DMS 273 treated with DMSO at 0.1 percent for 48 hours (cell line): ENCODE data around the gene CGN.

Experiments used
- DNase-seq: peaks from one replicate; lab custom pipeline; 2025; lab: John Stamatoyannopoulos, UW

Gene CGN, protein sequence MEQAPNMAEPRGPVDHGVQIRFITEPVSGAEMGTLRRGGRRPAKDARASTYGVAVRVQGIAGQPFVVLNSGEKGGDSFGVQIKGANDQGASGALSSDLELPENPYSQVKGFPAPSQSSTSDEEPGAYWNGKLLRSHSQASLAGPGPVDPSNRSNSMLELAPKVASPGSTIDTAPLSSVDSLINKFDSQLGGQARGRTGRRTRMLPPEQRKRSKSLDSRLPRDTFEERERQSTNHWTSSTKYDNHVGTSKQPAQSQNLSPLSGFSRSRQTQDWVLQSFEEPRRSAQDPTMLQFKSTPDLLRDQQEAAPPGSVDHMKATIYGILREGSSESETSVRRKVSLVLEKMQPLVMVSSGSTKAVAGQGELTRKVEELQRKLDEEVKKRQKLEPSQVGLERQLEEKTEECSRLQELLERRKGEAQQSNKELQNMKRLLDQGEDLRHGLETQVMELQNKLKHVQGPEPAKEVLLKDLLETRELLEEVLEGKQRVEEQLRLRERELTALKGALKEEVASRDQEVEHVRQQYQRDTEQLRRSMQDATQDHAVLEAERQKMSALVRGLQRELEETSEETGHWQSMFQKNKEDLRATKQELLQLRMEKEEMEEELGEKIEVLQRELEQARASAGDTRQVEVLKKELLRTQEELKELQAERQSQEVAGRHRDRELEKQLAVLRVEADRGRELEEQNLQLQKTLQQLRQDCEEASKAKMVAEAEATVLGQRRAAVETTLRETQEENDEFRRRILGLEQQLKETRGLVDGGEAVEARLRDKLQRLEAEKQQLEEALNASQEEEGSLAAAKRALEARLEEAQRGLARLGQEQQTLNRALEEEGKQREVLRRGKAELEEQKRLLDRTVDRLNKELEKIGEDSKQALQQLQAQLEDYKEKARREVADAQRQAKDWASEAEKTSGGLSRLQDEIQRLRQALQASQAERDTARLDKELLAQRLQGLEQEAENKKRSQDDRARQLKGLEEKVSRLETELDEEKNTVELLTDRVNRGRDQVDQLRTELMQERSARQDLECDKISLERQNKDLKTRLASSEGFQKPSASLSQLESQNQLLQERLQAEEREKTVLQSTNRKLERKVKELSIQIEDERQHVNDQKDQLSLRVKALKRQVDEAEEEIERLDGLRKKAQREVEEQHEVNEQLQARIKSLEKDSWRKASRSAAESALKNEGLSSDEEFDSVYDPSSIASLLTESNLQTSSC

DNA sequence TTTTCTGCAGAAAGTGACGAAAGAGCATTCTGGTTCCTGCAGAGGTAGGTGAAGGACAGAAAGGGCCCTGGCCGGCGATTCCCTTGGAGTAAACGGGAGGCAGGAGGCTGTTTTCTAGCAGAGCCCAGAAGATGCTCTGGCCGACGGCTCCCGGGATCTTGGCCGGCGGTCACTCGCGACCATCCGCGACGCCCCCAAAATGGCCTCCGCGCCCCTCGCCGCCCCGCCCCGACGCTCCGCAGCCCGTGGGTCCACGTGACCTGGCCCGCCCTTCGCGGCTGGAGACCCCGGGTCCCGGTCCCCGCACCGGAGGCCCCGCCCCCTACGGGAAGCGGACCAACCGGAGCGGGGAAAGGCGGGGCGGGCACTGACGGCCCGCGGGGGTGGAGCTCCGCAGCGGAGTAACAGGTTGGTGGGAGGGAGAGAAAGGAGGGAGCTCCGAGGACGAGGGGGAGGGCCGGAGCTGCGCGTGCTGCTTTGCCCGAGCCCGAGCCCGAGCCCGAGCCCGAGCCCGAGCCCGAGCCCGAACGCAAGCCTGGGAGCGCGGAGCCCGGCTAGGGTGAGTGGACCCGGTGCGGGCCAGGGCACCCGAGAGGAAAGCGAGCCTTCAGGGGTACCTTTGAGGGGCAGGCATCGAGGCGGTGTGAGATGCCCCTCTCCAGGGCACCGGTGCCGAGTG lies at the start of gene CGN:
CGN (plus strand) TSS at position 431 of the 679 bp plus-strand sequence. CDS start 7,133 bp downstream, outside the sequence.
- peak; percentile 89 for DNase-seq

DNA sequence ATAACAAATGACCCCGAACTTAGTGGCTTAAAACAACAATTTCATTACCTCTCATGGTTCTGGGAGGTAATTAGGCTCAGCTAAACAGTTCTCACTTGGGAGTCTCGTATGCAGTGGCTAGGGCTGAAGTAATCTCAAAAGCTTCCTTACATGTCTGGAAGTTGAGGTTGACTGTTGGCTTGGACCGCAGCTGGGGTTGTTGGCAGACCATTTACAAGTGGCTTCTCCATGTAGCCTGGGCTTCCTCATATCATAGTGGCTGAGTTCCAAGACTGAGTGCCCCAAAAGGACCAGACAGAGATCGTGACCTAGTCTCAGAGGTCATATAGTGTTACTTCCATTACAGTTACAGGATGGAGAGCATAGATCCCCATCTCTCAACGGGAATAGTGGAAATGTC lies 49.5 kb upstream of the CGN start:
- no peak for DNase-seq

DNA sequence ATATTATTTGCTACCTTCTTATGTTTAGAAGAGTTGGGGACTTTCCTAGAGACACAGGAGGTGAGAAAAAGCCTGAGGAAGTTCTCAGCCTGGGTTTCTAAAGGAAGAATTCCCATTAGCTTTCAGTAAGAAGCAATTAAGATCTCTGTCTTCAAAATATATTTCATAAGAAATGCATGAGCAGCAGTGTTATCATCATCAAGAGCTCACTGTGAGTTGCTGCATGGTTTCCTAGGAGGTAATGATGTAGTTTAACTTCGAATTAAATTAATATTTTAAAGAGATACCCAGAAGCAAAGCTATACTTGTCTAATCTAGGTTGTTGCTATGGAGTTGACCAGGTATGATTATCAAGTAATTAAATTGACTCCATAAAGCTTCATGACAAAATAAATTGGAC lies 46.2 kb upstream of the CGN start:
- DNase-seq, result no peak

DNA sequence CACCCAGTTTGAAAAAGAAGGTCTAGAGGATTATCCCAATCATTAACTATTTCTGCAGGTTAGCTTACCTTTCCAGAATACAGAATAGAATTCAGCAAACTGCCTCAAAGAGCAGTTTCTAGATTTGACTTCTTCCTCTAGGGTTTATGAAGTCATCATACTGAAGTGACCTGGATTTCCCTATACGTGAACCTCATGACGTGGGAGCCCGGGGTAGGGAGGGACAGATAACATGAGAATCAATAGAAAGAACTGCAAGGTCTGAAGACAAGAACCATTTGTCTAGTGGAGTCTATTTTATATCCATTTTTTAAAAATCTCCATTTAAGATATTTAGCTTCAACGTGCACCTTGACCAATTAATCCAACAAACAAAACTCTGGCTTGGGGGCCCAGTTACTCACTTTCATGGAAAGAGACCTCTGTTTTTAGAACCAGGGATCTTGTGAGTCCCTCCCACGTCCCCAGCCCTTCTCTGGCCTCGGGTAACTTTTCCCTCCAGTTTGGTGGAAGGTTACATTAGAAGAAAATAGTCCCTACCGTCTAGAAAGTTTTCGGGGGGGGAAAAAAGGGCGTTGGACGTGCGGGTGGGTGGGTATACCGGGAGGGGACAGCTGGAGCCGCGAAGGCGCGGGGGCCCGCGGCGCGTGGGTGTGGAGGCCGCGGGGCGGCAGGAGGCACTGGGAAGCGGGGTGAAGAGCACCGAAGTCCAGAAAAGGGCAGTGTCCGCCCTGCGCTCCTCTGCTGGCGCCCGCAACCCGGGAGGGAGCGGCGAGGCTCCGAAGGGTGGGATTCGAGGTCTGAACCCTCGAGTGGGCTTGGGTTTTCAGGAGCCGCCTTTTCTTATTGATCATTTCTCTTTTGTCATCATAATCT lies 38.1 kb upstream of the CGN start:
- no peak for DNase-seq

DNA sequence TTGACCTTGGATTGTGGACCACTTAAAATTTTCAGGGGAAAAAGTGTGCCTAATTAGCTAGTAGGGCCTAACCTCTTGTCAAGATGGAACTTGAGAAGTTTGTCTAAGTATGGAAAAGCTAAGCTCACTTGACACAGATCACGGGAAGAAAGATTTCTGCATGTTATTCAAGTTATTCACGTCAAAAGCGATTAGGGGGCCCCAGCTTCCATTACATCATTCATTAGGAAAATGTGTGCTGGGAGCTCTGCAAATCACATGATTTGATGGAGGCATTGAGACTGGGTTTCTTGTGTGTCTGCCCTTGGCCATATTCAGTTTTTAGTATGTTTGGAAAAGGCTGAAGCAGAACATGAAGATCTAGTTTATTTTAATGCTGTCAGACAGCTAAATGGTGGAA lies 36.4 kb upstream of the CGN start:
- no peak for DNase-seq

DNA sequence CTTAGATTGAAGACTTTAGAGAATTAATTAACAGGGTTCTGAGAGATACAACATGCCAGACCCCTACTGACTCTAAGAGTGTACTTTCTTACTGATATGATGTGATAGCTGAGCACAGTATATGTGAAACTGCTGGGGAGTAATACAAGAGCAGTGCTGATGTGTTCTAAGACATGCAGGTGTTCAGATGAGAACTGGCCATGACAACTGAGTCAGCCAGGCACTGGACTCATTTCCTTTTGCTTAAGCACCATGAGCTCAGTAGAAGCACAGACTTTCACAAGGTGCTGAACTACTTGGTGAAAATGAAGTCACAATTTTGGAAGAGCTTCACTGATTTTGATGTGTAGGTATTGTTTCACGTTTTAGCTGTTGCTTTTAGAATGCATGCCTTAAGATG lies 36.0 kb upstream of the CGN start:
- DNase-seq, result no peak

DNA sequence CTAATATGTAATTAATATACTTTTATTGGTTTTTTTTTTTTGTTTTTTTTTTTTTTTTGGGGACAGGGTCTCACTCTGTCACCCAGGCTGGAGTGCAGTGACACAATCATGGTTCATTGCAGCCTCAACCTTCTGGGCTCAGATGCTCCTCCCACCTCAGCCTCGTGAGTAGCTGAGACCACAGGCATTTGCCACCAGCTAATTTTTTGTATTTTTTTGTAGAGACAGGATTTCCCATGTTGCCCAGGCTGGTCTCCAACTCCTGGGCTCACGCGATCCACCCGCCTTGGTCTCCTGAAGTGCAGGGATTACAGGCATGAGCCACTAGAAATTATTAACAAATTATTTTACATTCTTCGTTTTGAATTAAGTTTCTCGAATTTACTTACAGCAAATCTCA lies 35.1 kb upstream of the CGN start:
- no peak for DNase-seq

DNA sequence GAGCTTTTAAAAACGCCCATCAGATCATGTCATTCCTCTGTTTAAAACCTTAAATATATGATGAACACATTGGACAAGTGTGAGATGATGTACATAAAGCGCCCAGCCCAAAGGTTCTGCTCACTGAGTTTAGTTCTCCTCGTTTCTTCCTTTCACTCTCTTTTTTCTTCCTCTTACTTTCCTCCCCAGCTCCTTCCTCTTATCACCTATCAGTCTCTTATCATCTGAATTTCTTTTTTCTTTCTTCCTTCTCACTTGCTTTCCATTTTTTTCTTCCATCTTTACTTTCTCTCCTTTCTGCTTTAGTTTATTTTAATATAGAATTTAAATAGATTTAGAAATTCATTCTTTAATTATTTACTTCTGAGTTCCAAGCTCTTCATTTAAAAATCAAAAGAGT lies 34.1 kb upstream of the CGN start:
- no peak for DNase-seq

DNA sequence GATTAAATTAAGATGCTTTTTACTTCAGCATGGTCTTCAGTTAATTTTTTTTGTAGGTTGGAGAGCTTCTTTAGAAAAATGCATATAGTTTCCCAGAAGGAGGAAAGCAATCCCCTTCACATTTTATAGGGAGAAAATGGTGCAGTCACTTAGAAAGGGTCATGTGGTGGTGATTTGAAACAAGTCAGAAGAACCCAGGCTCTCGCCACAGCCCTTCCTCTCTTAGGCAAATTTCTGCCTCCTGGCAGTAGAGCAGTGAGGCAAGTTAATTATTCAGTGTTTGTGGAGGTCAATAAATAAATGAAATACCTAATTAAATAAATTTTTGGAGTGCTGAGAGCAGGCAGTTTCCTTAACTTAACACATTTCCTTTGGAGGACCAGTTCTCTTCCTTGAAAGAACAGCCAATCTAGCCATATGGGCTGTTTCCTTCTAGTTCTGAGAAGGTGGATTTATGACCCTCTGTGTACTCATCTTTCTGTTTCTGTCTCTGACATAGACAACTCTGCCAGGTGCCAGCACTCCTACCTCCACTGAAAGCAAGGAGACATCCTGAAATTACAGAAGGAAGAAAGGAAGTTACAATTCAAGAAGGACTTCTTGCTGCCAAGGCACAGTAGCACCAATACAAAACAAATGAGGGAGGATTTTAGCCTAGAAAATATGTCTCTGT lies 32.9 kb upstream of the CGN start:
- no peak for DNase-seq

DNA sequence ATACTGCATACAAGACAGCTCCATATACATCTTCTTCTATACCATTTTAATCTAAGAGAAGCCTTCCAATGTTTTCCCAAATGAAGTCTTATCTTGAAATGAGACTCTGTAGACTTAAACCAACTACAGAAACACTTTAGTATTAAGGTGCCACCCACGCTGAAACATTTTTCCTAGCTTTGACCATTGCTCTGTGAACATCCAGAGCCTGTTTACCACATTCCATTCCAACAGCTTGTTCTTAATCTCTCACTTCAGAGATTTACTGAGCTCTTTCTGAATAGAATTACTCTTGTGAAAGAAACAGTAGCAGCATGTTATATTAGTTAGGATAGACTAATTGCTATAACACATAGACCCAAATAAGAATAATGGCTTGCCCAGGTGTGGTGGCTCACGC lies 32.3 kb upstream of the CGN start:
- DNase-seq, result no peak

DNA sequence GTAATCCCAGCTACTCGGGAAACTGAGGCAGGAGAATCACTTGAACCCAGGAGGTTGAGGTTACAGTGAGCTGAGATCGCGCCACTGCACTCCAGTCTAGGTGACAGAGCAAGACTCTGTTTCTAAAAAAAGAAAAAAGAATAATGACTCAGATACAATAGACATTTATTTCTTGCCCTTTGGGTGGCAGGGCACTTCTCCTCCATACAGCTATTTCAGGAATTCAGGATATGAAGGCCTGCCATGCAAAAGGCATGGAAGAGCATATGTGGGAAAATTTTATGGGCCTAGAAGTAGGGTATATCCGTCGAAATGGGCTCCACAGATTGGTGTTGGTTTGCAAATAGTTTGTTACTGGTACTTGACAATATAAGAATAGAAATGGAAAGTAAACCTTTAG lies 31.7 kb upstream of the CGN start:
- DNase-seq, result no peak

DNA sequence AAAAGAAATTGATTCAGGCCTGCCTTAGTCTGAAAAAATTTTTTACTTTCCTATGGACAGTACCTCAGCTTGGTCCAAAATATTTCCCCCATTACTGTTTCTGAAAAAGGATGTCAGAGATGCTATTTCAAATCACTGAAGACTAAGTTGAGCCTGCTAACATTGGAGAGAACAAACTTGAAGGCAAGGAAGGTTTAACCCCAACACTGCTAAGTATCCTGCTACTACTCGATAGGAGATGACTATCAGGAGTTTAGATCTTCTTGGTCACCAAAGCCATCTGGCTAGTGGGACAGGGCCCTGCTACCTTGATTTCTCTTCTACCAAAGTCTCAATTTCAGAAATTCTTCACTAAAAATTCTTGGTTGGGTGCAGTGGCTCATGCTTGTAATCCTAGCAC lies 29.2 kb upstream of the CGN start:
- no peak for DNase-seq

DNA sequence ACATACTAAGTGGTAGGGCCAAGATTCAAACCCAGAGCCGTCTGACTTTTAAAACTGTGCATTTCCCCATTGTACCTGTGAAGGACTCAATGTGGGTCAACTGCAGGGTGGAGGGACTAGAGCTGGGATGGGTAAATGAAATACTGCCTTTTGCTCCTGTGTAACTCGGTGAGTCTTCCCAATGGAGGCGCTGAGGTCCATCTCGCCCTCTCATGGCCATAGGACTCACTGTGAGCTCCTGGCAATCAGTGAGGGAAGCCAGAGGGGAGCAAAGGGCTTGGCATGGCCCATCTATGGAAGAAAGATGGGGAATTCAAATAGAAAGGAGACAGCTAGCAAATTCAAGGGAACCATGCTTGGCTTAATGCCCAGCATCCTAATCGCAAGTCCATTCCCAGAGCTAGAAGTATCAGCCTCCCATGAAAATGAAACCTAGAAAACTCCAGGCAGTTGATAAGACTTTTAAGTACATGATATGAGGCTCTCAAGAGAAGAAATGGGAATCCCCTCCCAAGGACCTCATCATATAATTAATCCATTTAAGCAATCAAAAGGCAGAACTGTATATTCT lies 25.4 kb upstream of the CGN start:
- no peak for DNase-seq

DNA sequence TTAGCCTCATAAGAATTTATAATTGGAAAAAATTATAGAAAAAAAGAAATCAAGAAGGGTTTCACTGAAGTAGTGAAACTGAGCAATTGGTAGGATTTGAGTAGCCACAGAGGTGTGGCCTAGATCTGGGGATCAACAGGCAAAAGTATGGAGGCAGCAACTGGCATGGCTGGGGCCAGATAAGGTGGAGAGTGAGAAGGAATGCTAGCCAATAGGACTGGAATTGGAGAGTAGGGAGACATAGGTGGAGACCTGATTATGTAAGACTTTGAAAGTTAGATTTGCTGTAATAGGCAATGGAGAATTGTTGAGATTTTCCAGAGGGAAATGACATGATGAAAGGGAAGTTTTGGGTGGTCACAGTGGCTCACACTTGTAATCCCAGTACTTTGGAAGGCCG lies 24.6 kb upstream of the CGN start:
- no peak for DNase-seq

DNA sequence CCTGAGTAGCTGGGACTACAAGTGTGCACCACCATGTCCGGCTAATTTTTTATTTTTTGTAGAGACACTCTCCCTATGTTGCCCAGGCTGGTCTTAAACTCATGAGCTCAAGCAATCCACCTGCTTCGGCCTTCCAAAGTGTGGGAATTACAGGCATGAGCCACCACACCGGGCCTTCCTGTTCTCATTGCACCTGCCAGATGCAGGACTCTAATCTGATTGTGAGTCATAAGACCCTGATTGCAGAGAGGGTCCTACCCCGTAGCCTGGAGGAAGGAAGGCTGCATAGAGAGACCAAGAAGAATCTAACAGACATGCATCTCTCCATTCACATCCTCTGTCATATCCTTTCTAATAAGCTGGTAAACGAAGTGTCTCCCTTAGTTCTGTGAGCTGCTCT lies 19.5 kb upstream of the CGN start:
- no peak for DNase-seq

DNA sequence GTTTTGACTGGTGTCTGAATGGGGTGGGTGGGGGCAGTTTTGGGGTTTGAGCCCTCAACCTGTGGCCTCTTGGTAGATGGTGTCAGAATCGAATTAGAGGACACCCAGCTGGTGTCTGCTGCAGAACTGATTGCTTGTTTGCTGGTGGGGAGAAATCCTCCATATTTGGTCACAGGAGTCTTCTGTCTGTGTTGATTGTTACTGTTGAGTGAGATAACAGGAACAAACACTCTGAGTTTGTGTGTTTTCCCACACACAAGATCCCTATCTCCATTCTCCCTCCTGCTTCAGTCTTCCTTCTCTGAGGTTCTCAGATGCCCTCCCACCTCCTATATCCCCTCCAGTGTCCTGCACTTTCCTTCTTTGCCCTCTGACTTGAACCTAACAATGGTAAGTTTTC lies 19.1 kb upstream of the CGN start:
- no peak for DNase-seq

DNA sequence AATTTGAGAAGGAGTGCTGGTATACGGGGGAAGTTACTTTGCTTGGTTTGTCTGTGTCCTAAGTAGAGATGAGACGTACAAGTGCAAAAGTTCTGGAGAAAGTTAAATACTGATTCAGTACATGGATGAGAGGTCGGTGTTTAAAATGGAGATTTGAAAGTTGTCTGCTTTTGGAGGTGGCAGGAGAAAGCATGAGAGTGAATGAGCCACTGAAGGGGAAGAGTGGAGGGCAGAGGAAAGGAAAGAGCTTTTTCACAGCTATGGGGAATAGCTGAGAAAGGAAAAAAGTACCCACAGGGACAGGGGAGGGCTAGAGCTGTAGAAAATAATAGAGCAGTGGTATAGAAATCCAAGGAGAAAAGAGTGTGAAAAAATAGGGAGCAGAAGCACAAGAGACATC lies 18.1 kb upstream of the CGN start:
- DNase-seq, result no peak

DNA sequence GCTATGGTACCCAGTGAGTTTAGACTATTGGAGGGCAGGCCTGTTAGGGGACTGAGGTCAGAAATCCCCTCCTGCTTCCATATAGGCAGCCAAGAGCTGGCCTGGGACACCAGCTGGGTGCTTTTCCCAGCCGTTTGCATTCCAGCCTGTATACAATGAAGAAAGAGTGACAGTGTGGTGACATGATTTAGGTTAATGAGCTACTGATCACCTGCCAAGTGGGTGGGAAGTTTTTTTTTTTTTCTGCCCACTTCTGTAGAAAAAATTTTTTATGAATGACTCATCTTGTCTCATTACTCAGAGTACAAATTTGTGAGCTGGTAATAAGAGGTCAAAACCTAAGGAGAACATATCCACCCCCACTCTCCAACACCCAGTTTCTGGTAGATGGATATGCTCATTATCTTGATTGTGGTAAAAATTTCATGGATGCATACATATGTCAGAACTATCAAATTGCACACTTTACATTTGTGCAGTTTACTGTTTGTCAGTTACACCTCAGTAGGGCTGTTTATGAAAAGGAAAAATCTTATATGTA lies 16.4 kb upstream of the CGN start:
- peak; percentile 28 for DNase-seq

DNA sequence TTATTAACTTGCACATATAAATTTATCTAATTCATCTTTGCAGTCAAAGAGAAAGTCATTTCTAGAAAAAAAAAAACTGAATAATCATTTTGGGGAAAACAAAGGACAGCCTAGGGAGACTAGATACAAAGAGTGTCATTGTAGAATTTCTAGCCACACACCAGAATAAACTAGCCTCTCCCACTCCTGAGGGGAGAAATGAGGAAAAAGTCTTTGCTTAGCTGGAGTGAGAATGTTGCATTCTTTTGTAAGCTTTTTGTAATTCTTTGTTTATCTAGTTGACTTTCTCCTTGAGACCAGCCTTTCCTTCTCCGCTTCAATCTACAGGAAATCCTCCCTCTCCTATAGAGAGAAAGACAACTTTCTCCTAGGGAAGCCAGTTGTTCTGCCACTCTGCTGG lies 15.9 kb upstream of the CGN start:
- no peak for DNase-seq

DNA sequence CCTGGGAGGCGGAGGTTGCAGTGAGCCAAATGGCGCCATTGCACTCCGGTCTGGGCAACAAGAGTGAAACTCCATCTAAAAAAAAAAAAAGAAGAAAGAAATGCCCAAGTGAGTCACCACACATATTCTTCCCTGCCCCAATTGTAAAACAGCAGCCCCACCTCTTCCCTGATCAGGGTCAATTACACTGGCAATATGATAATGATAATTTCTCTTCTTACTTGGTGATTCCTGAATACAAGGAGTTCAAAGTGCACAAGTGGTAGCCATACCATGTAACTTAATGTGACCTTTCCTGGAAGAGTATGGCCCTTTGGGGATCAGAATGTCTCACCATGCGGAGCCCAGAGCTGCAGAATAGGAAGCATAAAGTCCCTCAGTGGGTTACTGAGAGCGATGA lies 11.8 kb upstream of the CGN start:
- DNase-seq, result no peak
